HepG2 (cell line): Measurements from ENCODE around the gene LIMA1. TPM values are rescaled to one million over a fixed set of nuclear protein-coding genes. Genes with fewer than 3 reads are reported as not detected.
A peak's percentile ranks its signal among the peaks of the same experiment; 100 is the strongest.

Experiments used
- ATAC-seq: fragments of 200-7000 bp; cut with Tn5 transposase; 3 replicates; pipeline ENCODE4 v1.9.1; 2020; ENCODE audit warnings: mild to moderate bottlenecking, moderate library complexity
- BruUV-seq: library from RNA; stranded (reverse); fragments of 400-500 nt; replicated peaks from 2 replicates; lab custom pipeline; 2021; lab: Mats Ljungman, UMichigan
- CTCF ChIA-PET: fragments of 300-600 bp; formaldehyde crosslinking; extraction: SDS; loops from one replicate; lab custom pipeline; 2021; ENCODE audit warnings: low total read pairs, inconsistent platforms, low intra/inter-chr PET ratio; lab: Yijun Ruan, JAX
- POLR2A ChIA-PET: fragments of 350-600 bp; sonication (Branson Sonifier 250); formaldehyde crosslinking; loops from one replicate; lab custom pipeline; 2020; ENCODE audit warnings: antibody characterized with exemption, inconsistent platforms; lab: Yijun Ruan, JAX
- DNase-seq: peaks from one replicate; pipeline ENCODE4 v3.0.0-alpha.2; 2015; ENCODE audit warnings: low spot score
- FAIRE-seq: peaks from 3 replicates; lab custom pipeline; 2011; peaks lifted over from hg19 to GRCh38; lab: Jason Lieb, UNC
- H2AFZ ChIP-seq: one replicate; pipeline ENCODE4 v1.6.1; 2011; ENCODE audit warnings: low read length, inconsistent platforms
- H3K27ac ChIP-seq: fragments of 300-600 bp; 3 replicates; pipeline ENCODE4 v1.8.0; 2011; ENCODE audit warnings: mixed run types, mild to moderate bottlenecking, mixed read lengths, low read length, inconsistent platforms; ENCODE audit not compliant: insufficient read depth; ENCODE audit errors: extremely low read length
- H3K27me3 ChIP-seq, 2 experiments: fragments of 200-600 bp in 1 of 2; 2 replicates in 1 of 2; 3 replicates in 1 of 2; pipeline versions ENCODE4 v1.6.0 to v1.8.0; 2011; ENCODE audit warnings: low read length in 2 of 2, mild to moderate bottlenecking in 2 of 2, moderate library complexity in 2 of 2, inconsistent platforms in 1 of 2; ENCODE audit not compliant: insufficient read depth in 2 of 2, control insufficient read depth in 1 of 2
- H3K36me3 ChIP-seq, 2 experiments: fragments of 200-600 bp in 1 of 2; replicated peaks in 1 of 2; 2 replicates in 1 of 2; 3 replicates in 1 of 2; pipeline versions ENCODE4 v1.5.1 to v1.8.0; 2011; ENCODE audit warnings: low read length in 2 of 2, inconsistent platforms in 1 of 2; ENCODE audit not compliant: insufficient read depth in 2 of 2, control insufficient read depth in 1 of 2
- H3K4me1 ChIP-seq: 2 replicates; pipeline ENCODE4 v1.5.1; 2012; ENCODE audit warnings: low read length, inconsistent platforms; ENCODE audit not compliant: insufficient read depth
- H3K4me2 ChIP-seq: 2 replicates; pipeline ENCODE4 v1.6.0; 2011; ENCODE audit warnings: low read depth, low read length, inconsistent platforms
- H3K4me3 ChIP-seq, 3 experiments: fragments of 200-600 bp in 1 of 3; sonication (generic), shearing (Covaris generic) in 1 of 3; replicated peaks in 1 of 3; 2 replicates each; pipeline ENCODE4 v1.5.1; 2011 to 2016; ENCODE audit warnings: low read length in 3 of 3, inconsistent platforms in 2 of 3, low read depth in 2 of 3, mild to moderate bottlenecking in 2 of 3, control low read depth in 1 of 3, mixed read lengths in 1 of 3; ENCODE audit not compliant: insufficient read depth in 1 of 3
- H3K79me2 ChIP-seq: one replicate; pipeline ENCODE4 v1.6.1; 2011; ENCODE audit warnings: low read length, inconsistent platforms; ENCODE audit not compliant: insufficient read depth
- H3K9ac ChIP-seq: 2 replicates; pipeline ENCODE4 v1.6.0; 2011; ENCODE audit warnings: mild to moderate bottlenecking, low read depth, low read length, inconsistent platforms; ENCODE audit not compliant: insufficient read depth
- H3K9me3 ChIP-seq: 2 replicates; pipeline ENCODE4 v1.5.1; 2012; ENCODE audit warnings: mild to moderate bottlenecking, low read length
- H4K20me1 ChIP-seq: 2 replicates; pipeline ENCODE4 v1.6.0; 2011; ENCODE audit warnings: inconsistent platforms, mild to moderate bottlenecking, low read length, moderate library complexity; ENCODE audit not compliant: insufficient read depth
- CBX1 ChIP-seq: IDR thresholded peaks from one replicate; pipeline ENCODE4 v1.6.1; 2016; ENCODE audit warnings: antibody characterized with exemption, low read depth
- DNMT1 ChIP-seq: sonication (generic); formaldehyde crosslinking; IDR thresholded peaks from 2 replicates; pipeline ENCODE4 v1.5.1; 2020; ENCODE audit warnings: mild to moderate bottlenecking, missing genetic modification reagents
- ESRRA ChIP-seq: sonication (generic); formaldehyde crosslinking; IDR thresholded peaks from 2 replicates; pipeline ENCODE4 v1.5.1; 2020; ENCODE audit warnings: mild to moderate bottlenecking, low read depth, missing genetic modification reagents
- HNF4G ChIP-seq, 2 experiments: sonication (generic) in 1 of 2; formaldehyde crosslinking in 1 of 2; IDR thresholded peaks; 2 replicates each; pipeline versions ENCODE4 v1.4.0 to v1.6.1; 2011 to 2020; ENCODE audit warnings: borderline replicate concordance in 2 of 2, low read depth in 2 of 2, mild to moderate bottlenecking in 2 of 2, low read length in 1 of 2, missing genetic modification reagents in 1 of 2, moderate library complexity in 1 of 2
- PAX8 ChIP-seq: sonication (generic); formaldehyde crosslinking; IDR thresholded peaks from 2 replicates; pipeline ENCODE4 v1.8.0; 2022; ENCODE audit warnings: mild to moderate bottlenecking, missing genetic modification reagents, borderline replicate concordance
- ZBTB1 ChIP-seq: sonication (generic); formaldehyde crosslinking; IDR thresholded peaks from 2 replicates; pipeline ENCODE4 v1.4.0; 2020; ENCODE audit warnings: missing genetic modification reagents, borderline replicate concordance
- ZNF260 ChIP-seq: sonication (generic); formaldehyde crosslinking; IDR thresholded peaks from 2 replicates; pipeline ENCODE4 v1.4.0; 2020; ENCODE audit warnings: missing genetic modification reagents, low read depth, mild to moderate bottlenecking, borderline replicate concordance
- ZNF543 ChIP-seq: sonication (generic); formaldehyde crosslinking; IDR thresholded peaks from 2 replicates; pipeline ENCODE4 v1.4.0; 2020; ENCODE audit warnings: mild to moderate bottlenecking, missing genetic modification reagents
- ZNF609 ChIP-seq: sonication (generic); formaldehyde crosslinking; IDR thresholded peaks from 2 replicates; pipeline ENCODE4 v1.4.0; 2020; ENCODE audit warnings: mild to moderate bottlenecking, missing genetic modification reagents, borderline replicate concordance
- WGBS: methylation state at CpG from one replicate; pipeline ENCODE4 v1.1.6; 2017; ENCODE audit warnings: low lambda C conversion rate; 5-methylcytosine and 5-hydroxymethylcytosine counted together
- in situ Hi-C: cut with HindIII; loops from 2 replicates; pipeline ENCODE4 v1.10.0; 2017; ENCODE audit warnings: low pct_unique_long_range_greater_than_20kb; ENCODE audit not compliant: extremely low pct_ligation_motif_present
- intact Hi-C: fragments of 100-400 bp; cut with micrococcal nuclease; formaldehyde crosslinking; loops from one replicate; pipeline ENCODE4 v1.10.0; 2022; ENCODE audit not compliant: unreplicated experiment
- polyA plus RNA-seq, 8 experiments: library from polyadenylated mRNA; depleted of rRNA in 3 of 8; stranded (reverse) in 7 of 8; unstranded in 1 of 8; fragments of >200 nt; fragmentation: Illumina TruSeq in 4 of 8; extraction: Trizol in 4 of 8; gene quantifications; 2 replicates each; pipeline versions ENCODE4 v1.2.1 to v1.2.3, GENCODE V29; 2011 to 2016; ENCODE audit warnings: low read depth in 4 of 8, missing spikeins in 1 of 8, mixed read lengths in 1 of 8; ENCODE audit not compliant: insufficient read depth in 1 of 8
- total RNA-seq, 5 experiments: library from RNA; depleted of rRNA; stranded (reverse); fragments of >200 nt; fragmentation: Illumina TruSeq; extraction: Trizol; gene quantifications; 2 replicates each; pipeline ENCODE4 v1.2.3, GENCODE V29; 2016; ENCODE audit warnings: low read depth in 1 of 5

The LIMA1 gene
- total and polyA plus RNA-seq, 2 of the 13 experiments (the other 11 are each of a cell fraction or from before 2014, with no cell fraction given): 13.0 to 19.8 TPM

- Histone ChIP-seq H3K27ac (peak overlapping the region; percentile 40), H3K4me2 (no peak overlapping the region), H3K79me2 (no peaks in the 10 kb centered on the region), H2AFZ (no peak overlapping the region), H4K20me1 (no peaks in the 10 kb centered on the region), H3K9ac (no peak overlapping the region), H3K4me1 (peaks cover 84% of the 10 kb centered on the region), H3K4me3 (no peak overlapping the region), H3K9me3 (no peaks in the 10 kb centered on the region), H3K36me3 (no peaks in the 10 kb centered on the region), H3K27me3 (no peaks in the 10 kb centered on the region)
- no peak for DNase-seq
- 55% methylated on average over 6 of the region's 6 CpGs for WGBS
- TF ChIP-seq DNMT1 (CRISPR knock-in tag) (no peak), ZNF260 (no peak), HNF4G (IDR thresholded peaks at IDR 0.05; ENCODE audit: borderline replicate concordance, low read depth, low read length) (no peak), HNF4G (CRISPR knock-in tag; IDR thresholded peaks at IDR 0.05; ENCODE audit: borderline replicate concordance, low read depth) (no peak), ESRRA (CRISPR knock-in tag) (no peak), CBX1 (no peak), ZBTB1 (no peak), PAX8 (CRISPR knock-in tag) (no peak), ZNF609 (no peak), ZNF543 (CRISPR knock-in tag) (no peak)
- CTCF ChIA-PET: no interaction called here
- POLR2A ChIA-PET: interaction anchor here (1.0 to 4.3 kb wide), 4 partner anchors 14 to 30 kb away, joined by 3 to 32 read pairs (median 12); partner anchors contain the start of gene LIMA1
- intact Hi-C loops: no loop called here
- no peak for FAIRE-seq
- in situ Hi-C loops: no loop called here
- ATAC-seq: no peak
- no TSS peak for BruUV-seq
Measured at GRCh38 chr12:50257236-50258166, 25.8 kb downstream of the LIMA1 start.
